SK-N-SH (cell line): Measurements from ENCODE around the gene CHMP1A.

Source experiments
- EZH2phosphoT487 ChIP-seq: fragments of 200-600 bp; sonication (generic); IDR thresholded peaks from 2 replicates; pipeline ENCODE4 v1.6.1; 2017; ENCODE audit warnings: low read depth, mixed run types, mild to moderate bottlenecking, antibody characterized with exemption, moderate library complexity, borderline replicate concordance
- FOSL2 ChIP-seq: IDR thresholded peaks from 2 replicates; pipeline ENCODE4 v1.4.0; 2012; ENCODE audit warnings: low read depth, mild to moderate bottlenecking, moderate library complexity, borderline replicate concordance
- PBX3 ChIP-seq: IDR thresholded peaks from 2 replicates; pipeline ENCODE4; 2012
- POLR2AphosphoS5 ChIP-seq: IDR thresholded peaks from 2 replicates; pipeline ENCODE4 v1.6.1; 2012; ENCODE audit warnings: low read depth, low read length
- RAD21 ChIP-seq: IDR thresholded peaks from 2 replicates; pipeline ENCODE4 v1.6.1; 2012; ENCODE audit warnings: mild to moderate bottlenecking, low read length
- REST ChIP-seq: IDR thresholded peaks from 2 replicates; pipeline ENCODE4 v1.6.1; 2012; ENCODE audit warnings: mild to moderate bottlenecking, low read depth, low read length, moderate library complexity
- SMC3 ChIP-seq: IDR thresholded peaks from 2 replicates; pipeline ENCODE4 v1.6.1; 2012; ENCODE audit warnings: low read depth, low read length, improper control_type of control experiment
- ZBTB33 ChIP-seq: IDR thresholded peaks from 2 replicates; pipeline ENCODE4 v1.4.0; 2012; ENCODE audit warnings: low read depth, borderline replicate concordance
- TF ChIP-seq, protein P1 (sequence below): fragments of 200-600 bp; sonication (generic); IDR thresholded peaks from 2 replicates; pipeline ENCODE4 v1.6.1; 2017; ENCODE audit warnings: antibody characterized with exemption, mild to moderate bottlenecking, moderate library complexity

- TF ChIP-seq, protein P1, sequence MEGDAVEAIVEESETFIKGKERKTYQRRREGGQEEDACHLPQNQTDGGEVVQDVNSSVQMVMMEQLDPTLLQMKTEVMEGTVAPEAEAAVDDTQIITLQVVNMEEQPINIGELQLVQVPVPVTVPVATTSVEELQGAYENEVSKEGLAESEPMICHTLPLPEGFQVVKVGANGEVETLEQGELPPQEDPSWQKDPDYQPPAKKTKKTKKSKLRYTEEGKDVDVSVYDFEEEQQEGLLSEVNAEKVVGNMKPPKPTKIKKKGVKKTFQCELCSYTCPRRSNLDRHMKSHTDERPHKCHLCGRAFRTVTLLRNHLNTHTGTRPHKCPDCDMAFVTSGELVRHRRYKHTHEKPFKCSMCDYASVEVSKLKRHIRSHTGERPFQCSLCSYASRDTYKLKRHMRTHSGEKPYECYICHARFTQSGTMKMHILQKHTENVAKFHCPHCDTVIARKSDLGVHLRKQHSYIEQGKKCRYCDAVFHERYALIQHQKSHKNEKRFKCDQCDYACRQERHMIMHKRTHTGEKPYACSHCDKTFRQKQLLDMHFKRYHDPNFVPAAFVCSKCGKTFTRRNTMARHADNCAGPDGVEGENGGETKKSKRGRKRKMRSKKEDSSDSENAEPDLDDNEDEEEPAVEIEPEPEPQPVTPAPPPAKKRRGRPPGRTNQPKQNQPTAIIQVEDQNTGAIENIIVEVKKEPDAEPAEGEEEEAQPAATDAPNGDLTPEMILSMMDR, result no peak
- TF ChIP-seq ZBTB33 (no peak), RAD21 (no peak), FOSL2 (no peak), POLR2AphosphoS5 (no peak; the same call in 1 of the 2 replicates), EZH2phosphoT487 (no peak), PBX3 (no peak; the same call in 1 of the 2 replicates), SMC3 (no peak), REST (no peak)
These were observed 38.6 kb upstream of the CHMP1A start for GRCh38 chr16:89695875-89696669.
